HepG2 (cell line): Measurements from ENCODE around the gene CFAP43. TPM values are rescaled to one million over a fixed set of nuclear protein-coding genes. Genes with fewer than 3 reads are reported as not detected.

Experiments
- ATAC-seq: fragments of 200-7000 bp; cut with Tn5 transposase; 3 replicates; pipeline ENCODE4 v1.9.1; 2020; ENCODE audit warnings: mild to moderate bottlenecking, moderate library complexity
- BruUV-seq: library from RNA; stranded (reverse); fragments of 400-500 nt; replicated peaks from 2 replicates; lab custom pipeline; 2021; lab: Mats Ljungman, UMichigan
- CTCF ChIA-PET: fragments of 300-600 bp; formaldehyde crosslinking; extraction: SDS; loops from one replicate; lab custom pipeline; 2021; ENCODE audit warnings: low total read pairs, inconsistent platforms, low intra/inter-chr PET ratio; lab: Yijun Ruan, JAX
- POLR2A ChIA-PET: fragments of 350-600 bp; sonication (Branson Sonifier 250); formaldehyde crosslinking; loops from one replicate; lab custom pipeline; 2020; ENCODE audit warnings: antibody characterized with exemption, inconsistent platforms; lab: Yijun Ruan, JAX
- DNase-seq: peaks from one replicate; pipeline ENCODE4 v3.0.0-alpha.2; 2015; ENCODE audit warnings: low spot score
- FAIRE-seq: peaks from 3 replicates; lab custom pipeline; 2011; peaks lifted over from hg19 to GRCh38; lab: Jason Lieb, UNC
- H2AFZ ChIP-seq: one replicate; pipeline ENCODE4 v1.6.1; 2011; ENCODE audit warnings: low read length, inconsistent platforms
- H3K27ac ChIP-seq: fragments of 300-600 bp; 3 replicates; pipeline ENCODE4 v1.8.0; 2011; ENCODE audit warnings: mixed run types, mild to moderate bottlenecking, mixed read lengths, low read length, inconsistent platforms; ENCODE audit not compliant: insufficient read depth; ENCODE audit errors: extremely low read length
- H3K27me3 ChIP-seq, 2 experiments: fragments of 200-600 bp in 1 of 2; 2 replicates in 1 of 2; 3 replicates in 1 of 2; pipeline versions ENCODE4 v1.6.0 to v1.8.0; 2011; ENCODE audit warnings: low read length in 2 of 2, mild to moderate bottlenecking in 2 of 2, moderate library complexity in 2 of 2, inconsistent platforms in 1 of 2; ENCODE audit not compliant: insufficient read depth in 2 of 2, control insufficient read depth in 1 of 2
- H3K36me3 ChIP-seq, 2 experiments: fragments of 200-600 bp in 1 of 2; replicated peaks in 1 of 2; 2 replicates in 1 of 2; 3 replicates in 1 of 2; pipeline versions ENCODE4 v1.5.1 to v1.8.0; 2011; ENCODE audit warnings: low read length in 2 of 2, inconsistent platforms in 1 of 2; ENCODE audit not compliant: insufficient read depth in 2 of 2, control insufficient read depth in 1 of 2
- H3K4me1 ChIP-seq: 2 replicates; pipeline ENCODE4 v1.5.1; 2012; ENCODE audit warnings: low read length, inconsistent platforms; ENCODE audit not compliant: insufficient read depth
- H3K4me2 ChIP-seq: 2 replicates; pipeline ENCODE4 v1.6.0; 2011; ENCODE audit warnings: low read depth, low read length, inconsistent platforms
- H3K4me3 ChIP-seq, 3 experiments: fragments of 200-600 bp in 1 of 3; sonication (generic), shearing (Covaris generic) in 1 of 3; replicated peaks in 1 of 3; 2 replicates each; pipeline ENCODE4 v1.5.1; 2011 to 2016; ENCODE audit warnings: low read length in 3 of 3, inconsistent platforms in 2 of 3, low read depth in 2 of 3, mild to moderate bottlenecking in 2 of 3, control low read depth in 1 of 3, mixed read lengths in 1 of 3; ENCODE audit not compliant: insufficient read depth in 1 of 3
- H3K79me2 ChIP-seq: one replicate; pipeline ENCODE4 v1.6.1; 2011; ENCODE audit warnings: low read length, inconsistent platforms; ENCODE audit not compliant: insufficient read depth
- H3K9ac ChIP-seq: 2 replicates; pipeline ENCODE4 v1.6.0; 2011; ENCODE audit warnings: mild to moderate bottlenecking, low read depth, low read length, inconsistent platforms; ENCODE audit not compliant: insufficient read depth
- H3K9me3 ChIP-seq: 2 replicates; pipeline ENCODE4 v1.5.1; 2012; ENCODE audit warnings: mild to moderate bottlenecking, low read length
- H4K20me1 ChIP-seq: 2 replicates; pipeline ENCODE4 v1.6.0; 2011; ENCODE audit warnings: inconsistent platforms, mild to moderate bottlenecking, low read length, moderate library complexity; ENCODE audit not compliant: insufficient read depth
- EEA1 ChIP-seq: sonication (generic); formaldehyde crosslinking; IDR thresholded peaks from 2 replicates; pipeline ENCODE4 v1.5.1; 2020; ENCODE audit warnings: mild to moderate bottlenecking, missing genetic modification reagents, borderline replicate concordance
- FOXC1 ChIP-seq: sonication (generic); formaldehyde crosslinking; IDR thresholded peaks from 2 replicates; pipeline ENCODE4 v1.8.0; 2022; ENCODE audit warnings: mild to moderate bottlenecking, missing genetic modification reagents, borderline replicate concordance
- HHEX ChIP-seq: IDR thresholded peaks from 2 replicates; pipeline ENCODE4 v1.6.1; 2016; ENCODE audit warnings: control low read depth
- HNF4A ChIP-seq: sonication (generic); formaldehyde crosslinking; IDR thresholded peaks from 2 replicates; pipeline ENCODE4 v1.4.0; 2020; ENCODE audit warnings: missing genetic modification reagents
- KDM6A ChIP-seq: IDR thresholded peaks from 2 replicates; pipeline ENCODE4 v1.6.1; 2016; ENCODE audit warnings: low read depth
- LBX2 ChIP-seq: sonication (generic); formaldehyde crosslinking; IDR thresholded peaks from 2 replicates; pipeline ENCODE4 v1.5.0; 2020; ENCODE audit warnings: missing genetic modification reagents, mild to moderate bottlenecking, borderline replicate concordance
- MAFF ChIP-seq: IDR thresholded peaks from 2 replicates; pipeline ENCODE4 v1.6.1; 2011; ENCODE audit warnings: low read depth, low read length, improper control_type of control experiment
- MZF1 ChIP-seq: sonication (generic); formaldehyde crosslinking; IDR thresholded peaks from 2 replicates; pipeline ENCODE4 v1.8.1; 2023; ENCODE audit warnings: mild to moderate bottlenecking, missing genetic modification reagents, borderline replicate concordance
- NKX3-1 ChIP-seq: sonication (generic); formaldehyde crosslinking; IDR thresholded peaks from 2 replicates; pipeline ENCODE4 v1.5.0; 2020; ENCODE audit warnings: missing genetic modification reagents
- PRMT3 ChIP-seq: sonication (generic); formaldehyde crosslinking; IDR thresholded peaks from 2 replicates; pipeline ENCODE4 v1.8.1; 2022; ENCODE audit warnings: low read depth, mild to moderate bottlenecking, moderate library complexity, missing genetic modification reagents, borderline replicate concordance
- SNAPC2 ChIP-seq: sonication (generic); formaldehyde crosslinking; IDR thresholded peaks from 2 replicates; pipeline ENCODE4 v1.8.1; 2022; ENCODE audit warnings: mild to moderate bottlenecking, missing genetic modification reagents
- TRIM24 ChIP-seq: sonication (generic); formaldehyde crosslinking; IDR thresholded peaks from 2 replicates; pipeline ENCODE4 v1.8.0; 2022; ENCODE audit warnings: mild to moderate bottlenecking, missing genetic modification reagents
- ZBTB49 ChIP-seq: sonication (generic); formaldehyde crosslinking; IDR thresholded peaks from 2 replicates; pipeline ENCODE4 v1.4.0; 2020; ENCODE audit warnings: missing genetic modification reagents, borderline replicate concordance
- ZEB1 ChIP-seq: IDR thresholded peaks from 2 replicates; pipeline ENCODE4 v1.6.1; 2012; ENCODE audit warnings: mild to moderate bottlenecking, low read depth, inconsistent platforms; ENCODE audit not compliant: insufficient replicate concordance
- ZFP82 ChIP-seq: sonication (generic); formaldehyde crosslinking; IDR thresholded peaks from 2 replicates; pipeline ENCODE4 v1.5.1; 2020; ENCODE audit warnings: mild to moderate bottlenecking, missing genetic modification reagents, borderline replicate concordance
- ZMYM3 ChIP-seq: sonication (generic); formaldehyde crosslinking; IDR thresholded peaks from 2 replicates; pipeline ENCODE4 v1.5.1; 2020; ENCODE audit warnings: mild to moderate bottlenecking, missing genetic modification reagents
- ZNF280B ChIP-seq: sonication (generic); formaldehyde crosslinking; IDR thresholded peaks from 2 replicates; pipeline ENCODE4 v1.5.0; 2020; ENCODE audit warnings: missing genetic modification reagents, mild to moderate bottlenecking, borderline replicate concordance
- ZNF326 ChIP-seq: sonication (generic); formaldehyde crosslinking; IDR thresholded peaks from 2 replicates; pipeline ENCODE4 v1.4.0; 2020; ENCODE audit warnings: missing genetic modification reagents, borderline replicate concordance
- ZNF547 ChIP-seq: sonication (generic); formaldehyde crosslinking; IDR thresholded peaks from 2 replicates; pipeline ENCODE4 v1.5.1; 2020; ENCODE audit warnings: mild to moderate bottlenecking, missing genetic modification reagents
- ZNF850 ChIP-seq: sonication (generic); formaldehyde crosslinking; conservative IDR thresholded peaks from 2 replicates; pipeline ENCODE4 v1.9.0; 2021; ENCODE audit warnings: mild to moderate bottlenecking, missing genetic modification reagents
- WGBS: methylation state at CpG from one replicate; pipeline ENCODE4 v1.1.6; 2017; ENCODE audit warnings: low lambda C conversion rate; 5-methylcytosine and 5-hydroxymethylcytosine counted together
- in situ Hi-C: cut with HindIII; loops from 2 replicates; pipeline ENCODE4 v1.10.0; 2017; ENCODE audit warnings: low pct_unique_long_range_greater_than_20kb; ENCODE audit not compliant: extremely low pct_ligation_motif_present
- intact Hi-C: fragments of 100-400 bp; cut with micrococcal nuclease; formaldehyde crosslinking; loops from one replicate; pipeline ENCODE4 v1.10.0; 2022; ENCODE audit not compliant: unreplicated experiment
- polyA plus RNA-seq, 8 experiments: library from polyadenylated mRNA; depleted of rRNA in 3 of 8; stranded (reverse) in 7 of 8; unstranded in 1 of 8; fragments of >200 nt; fragmentation: Illumina TruSeq in 4 of 8; extraction: Trizol in 4 of 8; gene quantifications; 2 replicates each; pipeline versions ENCODE4 v1.2.1 to v1.2.3, GENCODE V29; 2011 to 2016; ENCODE audit warnings: low read depth in 4 of 8, missing spikeins in 1 of 8, mixed read lengths in 1 of 8; ENCODE audit not compliant: insufficient read depth in 1 of 8
- total RNA-seq, 5 experiments: library from RNA; depleted of rRNA; stranded (reverse); fragments of >200 nt; fragmentation: Illumina TruSeq; extraction: Trizol; gene quantifications; 2 replicates each; pipeline ENCODE4 v1.2.3, GENCODE V29; 2016; ENCODE audit warnings: low read depth in 1 of 5
- TF ChIP-seq, protein P1 (sequence below): sonication (generic); formaldehyde crosslinking; IDR thresholded peaks from 2 replicates; pipeline ENCODE4 v1.4.0; 2020; ENCODE audit warnings: missing genetic modification reagents; ENCODE audit errors: not compliant biosample characterization

The CFAP43 gene
- total and polyA plus RNA-seq, 2 of the 13 experiments (the other 11 are each of a cell fraction or from before 2014, with no cell fraction given): 0.24 to 0.38 TPM

DNA sequence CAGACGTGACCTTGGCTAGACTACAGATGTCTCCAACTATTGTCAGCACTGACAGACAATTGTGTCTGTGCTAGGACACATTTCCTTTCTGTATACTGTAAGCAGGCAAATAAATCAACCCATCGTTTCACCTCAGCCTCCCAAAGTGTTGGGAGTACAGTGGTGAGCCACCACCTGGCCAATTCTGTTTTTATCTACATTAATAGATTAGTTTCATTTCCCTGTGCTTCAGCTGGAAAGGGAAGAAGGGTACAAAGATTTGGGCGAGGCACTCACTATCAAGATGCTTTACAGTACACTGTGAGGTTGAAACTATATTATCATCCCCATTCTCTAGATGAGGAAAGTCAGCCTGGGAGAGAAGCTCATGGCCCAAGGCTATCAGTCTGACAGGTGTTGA lies 88.3 kb downstream of the CFAP43 start (continued):
- TF ChIP-seq ZNF280B: no peak
- TF ChIP-seq ZFP82 (CRISPR knock-in tag): no peak
- TF ChIP-seq FOXC1 (CRISPR knock-in tag): no peak

DNA sequence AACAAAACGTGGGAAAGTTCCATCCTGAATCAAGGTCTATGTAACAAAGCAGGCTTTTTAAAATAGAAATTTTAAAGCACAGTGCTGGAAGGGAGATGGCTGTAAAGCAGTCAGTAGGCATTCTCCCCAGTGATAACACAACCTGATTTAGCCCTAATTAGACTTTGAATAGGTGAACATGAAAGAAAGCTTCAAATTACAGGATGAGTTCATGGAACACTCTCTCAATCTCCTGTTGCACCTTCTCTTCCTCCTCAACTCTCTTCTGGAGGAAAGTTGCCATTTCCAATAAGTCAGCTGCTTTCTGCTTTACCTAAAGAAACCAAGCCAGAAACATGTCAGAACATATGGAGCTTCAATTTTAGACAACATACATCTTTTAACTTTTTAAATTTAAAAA lies 90.1 kb downstream of the CFAP43 start:
- CTCF ChIA-PET: no interaction called here
- Histone ChIP-seq H4K20me1 (no peaks in the 10 kb centered on the region), H3K79me2 (no peaks in the 10 kb centered on the region), H3K9me3 (no peaks in the 10 kb centered on the region), H3K4me1 (no peaks in the 10 kb centered on the region), H3K27me3 (no peaks in the 10 kb centered on the region), H3K27ac (no peak overlapping the region), H3K36me3 (no peaks in the 10 kb centered on the region), H3K4me3 (no peak overlapping the region), H3K4me2 (no peak overlapping the region), H3K9ac (no peak overlapping the region), H2AFZ (no peak overlapping the region)
- in situ Hi-C loops: no loop called here
- FAIRE-seq: no peak
- no TSS peak for BruUV-seq
- intact Hi-C loops: no loop called here
- POLR2A ChIA-PET: no interaction called here
- ATAC-seq: no peak
- 0% methylated on average over 1 of the region's 1 CpG for WGBS
- DNase-seq: no peak
- TF ChIP-seq HHEX (CRISPR knock-in tag) (no peak), PRMT3 (CRISPR knock-in tag) (no peak), TRIM24 (CRISPR knock-in tag) (no peak), ZEB1 (no peak), HNF4A (no peak), MAFF (no peak), MZF1 (CRISPR knock-in tag) (no peak), ZNF326 (CRISPR knock-in tag) (no peak), KDM6A (no peak), ZNF850 (no peak), ZMYM3 (CRISPR knock-in tag) (no peak), EEA1 (CRISPR knock-in tag) (no peak), ZNF547 (CRISPR knock-in tag) (no peak), ZBTB49 (CRISPR knock-in tag) (no peak), SNAPC2 (CRISPR knock-in tag) (no peak), LBX2 (no peak), NKX3-1 (CRISPR knock-in tag) (no peak)
- TF ChIP-seq, protein P1, sequence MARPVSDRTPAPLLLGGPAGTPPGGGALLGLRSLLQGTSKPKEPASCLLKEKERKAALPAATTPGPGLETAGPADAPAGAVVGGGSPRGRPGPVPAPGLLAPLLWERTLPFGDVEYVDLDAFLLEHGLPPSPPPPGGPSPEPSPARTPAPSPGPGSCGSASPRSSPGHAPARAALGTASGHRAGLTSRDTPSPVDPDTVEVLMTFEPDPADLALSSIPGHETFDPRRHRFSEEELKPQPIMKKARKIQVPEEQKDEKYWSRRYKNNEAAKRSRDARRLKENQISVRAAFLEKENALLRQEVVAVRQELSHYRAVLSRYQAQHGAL (CRISPR knock-in tag): no peak
